GM18519 (cell line): Measurements from ENCODE around the gene GDI2.
"Not testable (repeated sequence)": the region's sequence is repeated elsewhere in the genome, so short reads cannot be mapped to it uniquely, and the experiment has no call there.

ENCODE experiments used
- ATAC-seq: cut with Tn5 transposase; IDR thresholded peaks from one replicate; pipeline ENCODE4 v1.9.1; 2021; ENCODE audit warnings: mild to moderate bottlenecking, moderate library complexity; ENCODE audit not compliant: unreplicated experiment, low FRiP score

GDI2 gene

GRCh38 chr10:5789626-5790025 is 23.6 kb downstream of the GDI2 start:
- ATAC-seq: no peak

- no peak for ATAC-seq
Observed at GRCh38 chr10:5788969-5789368, 24.3 kb downstream of the GDI2 start.

GRCh38 chr10:5783300-5783699 is 29.9 kb downstream of the GDI2 start:
- no peak for ATAC-seq

- no peak for ATAC-seq
Observed at GRCh38 chr10:5782174-5782573, 31.1 kb downstream of the GDI2 start.

- ATAC-seq: no peak
Observed at GRCh38 chr10:5779730-5780129, 33.5 kb downstream of the GDI2 start.

- not testable (repeated sequence) for ATAC-seq
Observed at GRCh38 chr10:5777758-5778157, 35.5 kb downstream of the GDI2 start.

GRCh38 chr10:5776881-5777197 is 36.4 kb downstream of the GDI2 start:
- no peak for ATAC-seq

- no peak for ATAC-seq
Observed at GRCh38 chr10:5776136-5776880, 36.9 kb downstream of the GDI2 start.

GRCh38 chr10:5775685-5776084 is 37.5 kb downstream of the GDI2 start:
- ATAC-seq: no peak

- ATAC-seq: no peak
Observed at GRCh38 chr10:5774987-5775620, 38.1 kb downstream of the GDI2 start.

GRCh38 chr10:5766189-5766588 is 47.0 kb downstream of the GDI2 start:
- ATAC-seq: no peak

GRCh38 chr10:5765617-5766016 is 47.6 kb downstream of the GDI2 start:
- ATAC-seq: no peak

GRCh38 chr10:5764422-5765297 is 48.6 kb downstream of the GDI2 start:
- ATAC-seq: no peak

- ATAC-seq: no peak
Observed at GRCh38 chr10:5762531-5762930, 50.7 kb downstream of the GDI2 start.

- no peak for ATAC-seq
Observed at GRCh38 chr10:5761220-5761619, 52.0 kb downstream of the GDI2 start.

- ATAC-seq: no peak
Observed at GRCh38 chr10:5760515-5760914, 52.7 kb downstream of the GDI2 start.

- no peak for ATAC-seq
Observed at GRCh38 chr10:5758927-5759326, 54.3 kb downstream of the GDI2 start.

- no peak for ATAC-seq
Observed at GRCh38 chr10:5757766-5758517, 55.3 kb downstream of the GDI2 start.

GRCh38 chr10:5752301-5752871 is 60.8 kb downstream of the GDI2 start:
- no peak for ATAC-seq

- no peak for ATAC-seq
Observed at GRCh38 chr10:5751601-5752253, 61.5 kb downstream of the GDI2 start.
